SK-N-SH (cell line): Measurements from ENCODE around the gene TMEM131L. TPM values are rescaled to one million over a fixed set of nuclear protein-coding genes. Genes with fewer than 3 reads are reported as not detected.

ENCODE experiments used
- CTCF ChIA-PET: fragments of 300-600, 350-600 bp; formaldehyde crosslinking; extraction: SDS; loops from one replicate; lab custom pipeline; 2021; lab: Yijun Ruan, JAX
- POLR2A ChIA-PET: fragments of 350-600 bp; sonication (Branson Sonifier 250); formaldehyde crosslinking; extraction: SDS; loops from one replicate; lab custom pipeline; 2020; ENCODE audit warnings: antibody characterized with exemption, inconsistent platforms; lab: Yijun Ruan, JAX
- DNase-seq: peaks from one replicate; pipeline ENCODE4 v3.0.0; 2012
- H2AFZ ChIP-seq: fragments of 200-600 bp; sonication (generic); 2 replicates; pipeline ENCODE4 v1.8.1; 2016; ENCODE audit warnings: antibody characterized with exemption, mild to moderate bottlenecking, low read depth
- H3F3A ChIP-seq: fragments of 200-600 bp; sonication (generic); replicated peaks from 2 replicates; pipeline ENCODE3; 2016; ENCODE audit warnings: antibody characterized with exemption, mild to moderate bottlenecking; ENCODE audit not compliant: insufficient read depth
- H3K27ac ChIP-seq, 2 experiments: fragments of 200-500 bp in 1 of 2; fragments of 200-600 bp in 1 of 2; sonication (Bioruptor generic) in 1 of 2; sonication (generic), shearing (Covaris generic) in 1 of 2; 2 replicates each; pipeline versions ENCODE4 v1.5.1 to v1.6.1; 2014 to 2016; ENCODE audit warnings: low read depth in 2 of 2, inconsistent platforms in 1 of 2, low read length in 1 of 2, mild to moderate bottlenecking in 1 of 2, mixed read lengths in 1 of 2
- H3K27me3 ChIP-seq: fragments of 200-600 bp; sonication (generic), shearing (Covaris generic); 2 replicates; pipeline ENCODE4 v1.6.1; 2016; ENCODE audit warnings: mixed run types; ENCODE audit not compliant: insufficient read depth
- H3K36me3 ChIP-seq, 2 experiments: fragments of 200-500 bp in 1 of 2; fragments of 200-600 bp in 1 of 2; sonication (Bioruptor generic) in 1 of 2; sonication (generic) in 1 of 2; replicated peaks in 1 of 2; 2 replicates each; pipeline versions ENCODE3 to v1.5.1; 2014 to 2016; ENCODE audit warnings: low read length in 1 of 2, mild to moderate bottlenecking in 1 of 2; ENCODE audit not compliant: insufficient read depth in 2 of 2, control insufficient read depth in 1 of 2
- H3K4me1 ChIP-seq, 2 experiments: fragments of 200-500 bp in 1 of 2; fragments of 200-600 bp in 1 of 2; sonication (Bioruptor generic) in 1 of 2; sonication (generic), shearing (Covaris generic) in 1 of 2; 2 replicates each; pipeline versions ENCODE4 v1.5.1 to v1.6.1; 2014 to 2016; ENCODE audit warnings: low read depth in 1 of 2, low read length in 1 of 2, mixed run types in 1 of 2; ENCODE audit not compliant: insufficient read depth in 2 of 2, control insufficient read depth in 1 of 2
- H3K4me2 ChIP-seq: fragments of 200-600 bp; sonication (generic), shearing (Covaris generic); 2 replicates; pipeline ENCODE4 v1.6.1; 2017; ENCODE audit warnings: mixed run types
- H3K4me3 ChIP-seq, 2 experiments: fragments of 200-500 bp in 1 of 2; fragments of 200-600 bp in 1 of 2; sonication (Bioruptor generic) in 1 of 2; sonication (generic), shearing (Covaris generic) in 1 of 2; 2 replicates each; pipeline versions ENCODE4 v1.5.1 to v1.8.1; 2014 to 2016; ENCODE audit warnings: low read depth in 2 of 2, inconsistent platforms in 1 of 2, low read length in 1 of 2, mild to moderate bottlenecking in 1 of 2, mixed read lengths in 1 of 2, moderate library complexity in 1 of 2
- H3K79me2 ChIP-seq: fragments of 200-600 bp; sonication (generic); 2 replicates; pipeline ENCODE4 v1.8.1; 2017; ENCODE audit warnings: mild to moderate bottlenecking; ENCODE audit not compliant: insufficient read depth
- H3K9ac ChIP-seq: fragments of 200-600 bp; sonication (generic); 2 replicates; pipeline ENCODE4 v1.6.1; 2017; ENCODE audit warnings: mixed run types
- H3K9me2 ChIP-seq: fragments of 200-600 bp; sonication (generic); 2 replicates; pipeline ENCODE4 v1.6.1; 2017; ENCODE audit warnings: mixed run types
- H3K9me3 ChIP-seq: fragments of 200-600 bp; sonication (generic); 2 replicates; pipeline ENCODE4 v1.6.1; 2017; ENCODE audit warnings: mixed run types, mild to moderate bottlenecking, moderate library complexity
- H4K20me1 ChIP-seq: fragments of 200-600 bp; sonication (generic); 2 replicates; pipeline ENCODE4 v1.6.1; 2017; ENCODE audit warnings: mild to moderate bottlenecking, mixed run types; ENCODE audit not compliant: insufficient read depth
- FOXJ3 ChIP-seq: sonication (generic); formaldehyde crosslinking; IDR thresholded peaks from 2 replicates; pipeline ENCODE4 v1.5.1; 2020; ENCODE audit warnings: mild to moderate bottlenecking, missing genetic modification reagents
- GABPA ChIP-seq: IDR thresholded peaks from 2 replicates; pipeline ENCODE4 v1.4.0; 2012; ENCODE audit warnings: low read depth, mild to moderate bottlenecking
- MEF2A ChIP-seq: IDR thresholded peaks from 2 replicates; pipeline ENCODE4 v1.4.0; 2012; ENCODE audit warnings: low read depth, borderline replicate concordance
- MXI1 ChIP-seq: IDR thresholded peaks from 2 replicates; pipeline ENCODE4 v1.6.1; 2012; ENCODE audit warnings: mild to moderate bottlenecking, low read depth, low read length, improper control_type of control experiment
- PBX3 ChIP-seq: IDR thresholded peaks from 2 replicates; pipeline ENCODE4; 2012
- TAF1 ChIP-seq: IDR thresholded peaks from 2 replicates; pipeline ENCODE4 v1.6.1; 2012; ENCODE audit warnings: low read depth, mild to moderate bottlenecking, low read length, moderate library complexity, borderline replicate concordance
- USF1 ChIP-seq: IDR thresholded peaks from 2 replicates; pipeline ENCODE4 v1.4.0; 2012; ENCODE audit warnings: low read depth, borderline replicate concordance
- whole genome bisulfite sequencing: methylation state at CpG from one replicate; pipeline ENCODE4 v1.1.6; 2017; ENCODE audit warnings: low lambda C conversion rate; 5-methylcytosine and 5-hydroxymethylcytosine counted together
- polyA plus RNA-seq, 3 experiments: library from polyadenylated mRNA; depleted of rRNA; stranded (reverse); fragments of >200 nt; gene quantifications; 2 replicates each; pipeline ENCODE4 v1.2.3, GENCODE V29; 2012
- TF ChIP-seq, protein P1 (sequence below): IDR thresholded peaks from 2 replicates; pipeline ENCODE4 v1.6.1; 2012; ENCODE audit warnings: mild to moderate bottlenecking, low read depth, low read length, moderate library complexity
- TF ChIP-seq, protein P2 (sequence below): IDR thresholded peaks from 2 replicates; pipeline ENCODE4 v1.4.0; 2012; ENCODE audit warnings: low read depth
- TF ChIP-seq, protein P3 (sequence below): fragments of 150-350 bp; IDR thresholded peaks from 2 replicates; pipeline ENCODE4 v1.6.1; 2017; ENCODE audit warnings: antibody characterized with exemption, low read length, low read depth, borderline replicate concordance

TMEM131L gene
- polyA plus RNA-seq, 1 of the 3 experiments (the other 2 are of a cell fraction) = 6.2 TPM

DNA sequence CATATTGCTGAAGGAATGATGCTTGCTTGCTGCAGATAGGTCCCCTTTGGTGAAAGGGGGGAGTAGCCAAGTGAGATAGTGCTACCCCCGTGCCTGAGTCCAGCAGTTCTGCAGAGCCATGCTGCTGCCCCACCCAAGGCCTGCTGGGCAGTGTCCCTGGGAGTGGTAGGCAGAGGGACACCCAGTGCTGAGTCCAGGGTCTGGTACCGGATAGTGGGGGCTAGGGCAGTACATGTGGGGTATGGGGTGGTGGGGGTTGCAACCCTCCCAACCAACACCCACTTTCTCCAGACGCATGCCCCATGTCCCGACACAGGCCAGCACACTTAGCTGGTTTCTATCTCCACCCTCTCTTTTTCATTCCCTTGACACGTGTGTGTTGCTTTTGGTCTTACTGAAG, 155.9 kb downstream of the TMEM131L start:
- TF ChIP-seq MEF2A = no peak
- TF ChIP-seq USF1 = no peak
- TF ChIP-seq GABPA = no peak
- TF ChIP-seq PBX3 = no peak
- TF ChIP-seq, protein P1, sequence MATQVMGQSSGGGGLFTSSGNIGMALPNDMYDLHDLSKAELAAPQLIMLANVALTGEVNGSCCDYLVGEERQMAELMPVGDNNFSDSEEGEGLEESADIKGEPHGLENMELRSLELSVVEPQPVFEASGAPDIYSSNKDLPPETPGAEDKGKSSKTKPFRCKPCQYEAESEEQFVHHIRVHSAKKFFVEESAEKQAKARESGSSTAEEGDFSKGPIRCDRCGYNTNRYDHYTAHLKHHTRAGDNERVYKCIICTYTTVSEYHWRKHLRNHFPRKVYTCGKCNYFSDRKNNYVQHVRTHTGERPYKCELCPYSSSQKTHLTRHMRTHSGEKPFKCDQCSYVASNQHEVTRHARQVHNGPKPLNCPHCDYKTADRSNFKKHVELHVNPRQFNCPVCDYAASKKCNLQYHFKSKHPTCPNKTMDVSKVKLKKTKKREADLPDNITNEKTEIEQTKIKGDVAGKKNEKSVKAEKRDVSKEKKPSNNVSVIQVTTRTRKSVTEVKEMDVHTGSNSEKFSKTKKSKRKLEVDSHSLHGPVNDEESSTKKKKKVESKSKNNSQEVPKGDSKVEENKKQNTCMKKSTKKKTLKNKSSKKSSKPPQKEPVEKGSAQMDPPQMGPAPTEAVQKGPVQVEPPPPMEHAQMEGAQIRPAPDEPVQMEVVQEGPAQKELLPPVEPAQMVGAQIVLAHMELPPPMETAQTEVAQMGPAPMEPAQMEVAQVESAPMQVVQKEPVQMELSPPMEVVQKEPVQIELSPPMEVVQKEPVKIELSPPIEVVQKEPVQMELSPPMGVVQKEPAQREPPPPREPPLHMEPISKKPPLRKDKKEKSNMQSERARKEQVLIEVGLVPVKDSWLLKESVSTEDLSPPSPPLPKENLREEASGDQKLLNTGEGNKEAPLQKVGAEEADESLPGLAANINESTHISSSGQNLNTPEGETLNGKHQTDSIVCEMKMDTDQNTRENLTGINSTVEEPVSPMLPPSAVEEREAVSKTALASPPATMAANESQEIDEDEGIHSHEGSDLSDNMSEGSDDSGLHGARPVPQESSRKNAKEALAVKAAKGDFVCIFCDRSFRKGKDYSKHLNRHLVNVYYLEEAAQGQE = no peak
- TF ChIP-seq, protein P2, sequence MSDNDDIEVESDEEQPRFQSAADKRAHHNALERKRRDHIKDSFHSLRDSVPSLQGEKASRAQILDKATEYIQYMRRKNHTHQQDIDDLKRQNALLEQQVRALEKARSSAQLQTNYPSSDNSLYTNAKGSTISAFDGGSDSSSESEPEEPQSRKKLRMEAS = no peak
- no peak for TF ChIP-seq MXI1
- TF ChIP-seq, protein P3, sequence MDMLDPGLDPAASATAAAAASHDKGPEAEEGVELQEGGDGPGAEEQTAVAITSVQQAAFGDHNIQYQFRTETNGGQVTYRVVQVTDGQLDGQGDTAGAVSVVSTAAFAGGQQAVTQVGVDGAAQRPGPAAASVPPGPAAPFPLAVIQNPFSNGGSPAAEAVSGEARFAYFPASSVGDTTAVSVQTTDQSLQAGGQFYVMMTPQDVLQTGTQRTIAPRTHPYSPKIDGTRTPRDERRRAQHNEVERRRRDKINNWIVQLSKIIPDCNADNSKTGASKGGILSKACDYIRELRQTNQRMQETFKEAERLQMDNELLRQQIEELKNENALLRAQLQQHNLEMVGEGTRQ = no peak
- no peak for TF ChIP-seq FOXJ3
- TF ChIP-seq TAF1 = no peak
- no peaks in the 10 kb centered on the region for H3K9me2 ChIP-seq
- no peaks in the 10 kb centered on the region for H3K27me3 ChIP-seq
- no peaks in the 10 kb centered on the region for H4K20me1 ChIP-seq
- peaks cover 0 to 17% of the 10 kb centered on the region in 2 experiments; a peak in 2 of 4 replicates for H3K4me1 ChIP-seq
- ChIA-PET CTCF (interaction anchor here (0.9 kb wide), 1 partner anchor 10 kb away, joined by 3 read pairs; no protein-coding TSS in a partner anchor), POLR2A (no interaction called here)
- no peaks in the 10 kb centered on the region for H3K9me3 ChIP-seq
- H2AFZ ChIP-seq = no peak overlapping the region
- no peak for DNase-seq
- H3F3A ChIP-seq = peaks cover 5% of the 10 kb centered on the region
- H3K27ac ChIP-seq = no peak overlapping the region; a peak in 1 of 4 replicates
- no peak overlapping the region for H3K4me3 ChIP-seq
- no peak overlapping the region for H3K4me2 ChIP-seq
- H3K79me2 ChIP-seq = no peaks in the 10 kb centered on the region
- WGBS = 90% methylated on average over 3 of the region's 5 CpGs
- H3K9ac ChIP-seq = no peak overlapping the region
- H3K36me3 ChIP-seq = peaks cover 16 to 27% of the 10 kb centered on the region in 2 experiments
